Measurements from ENCODE around the gene KITLG.

GRCh38 chr12:88530868-88531267 is 49.4 kb downstream of the KITLG start:
- no peak for TF ChIP-seq CTCF (IDR thresholded peaks at IDR 0.05; ENCODE audit: low read depth, low read length, missing input control)
- no peak for TF ChIP-seq RAD21 (IDR thresholded peaks at IDR 0.05)
- no peak for TF ChIP-seq GABPA (IDR thresholded peaks at IDR 0.05 in 1 of 2, conservative IDR thresholded peaks at IDR 0.05 in 1 of 2)
- TF ChIP-seq MAX (IDR thresholded peaks at IDR 0.05): no peak
- TF ChIP-seq YY1 (IDR thresholded peaks at IDR 0.05): no peak
- no peak for TF ChIP-seq JUND (IDR thresholded peaks at IDR 0.05)
- TF ChIP-seq EGR1 (IDR thresholded peaks at IDR 0.05; ENCODE audit: low read depth in 2 of 2): no peak
- no peak for TF ChIP-seq SP1 (IDR thresholded peaks at IDR 0.05)
- no peak for TF ChIP-seq REST (IDR thresholded peaks at IDR 0.05)
- TF ChIP-seq TAF1 (conservative IDR thresholded peaks at IDR 0.05): no peak
- TF ChIP-seq HNF4G (IDR thresholded peaks at IDR 0.05): no peak
- TF ChIP-seq HNF4A (conservative IDR thresholded peaks at IDR 0.05): no peak
- TF ChIP-seq FOXA1 (IDR thresholded peaks at IDR 0.05): no peak
- no peak for TF ChIP-seq ATF3 (IDR thresholded peaks at IDR 0.05)
